Esophagus squamous epithelium (tissue), 5 donors: ENCODE results near the gene PRSS56. TPM values are rescaled to one million over a fixed set of nuclear protein-coding genes. Genes with fewer than 3 reads are reported as not detected.

ENCODE experiments used
- DNase-seq: peaks from one replicate; lab custom pipeline; 2025; lab: John Stamatoyannopoulos, UW
- H3K27ac ChIP-seq, 4 donors: fragments of 200-600 bp; sonication (generic); one replicate each; pipeline ENCODE4 v1.5.1; 2016 to 2019; ENCODE audit warnings: mild to moderate bottlenecking in 1 of 4
- H3K27me3 ChIP-seq, 4 donors: fragments of 200-600 bp; sonication (generic); 1 replicate in 3 of 4; 2 replicates in 1 of 4; pipeline versions ENCODE4 v1.5.1 to v1.6.0; 2017 to 2021; ENCODE audit warnings: antibody characterized with exemption in 1 of 4
- H3K36me3 ChIP-seq, 3 donors: fragments of 200-600 bp; sonication (generic); one replicate each; pipeline ENCODE4 v1.5.1; 2016 to 2019
- H3K4me1 ChIP-seq, 3 donors: fragments of 200-600 bp; sonication (generic); one replicate each; pipeline ENCODE4 v1.5.1; 2017 to 2019
- H3K4me3 ChIP-seq, 4 donors: fragments of 200-600 bp; sonication (generic); 1 replicate in 3 of 4; 2 replicates in 1 of 4; pipeline ENCODE4 v1.5.1; 2016 to 2019; ENCODE audit warnings: mild to moderate bottlenecking in 2 of 4, moderate library complexity in 1 of 4
- H3K9me3 ChIP-seq, 3 donors: fragments of 200-600 bp; sonication (generic); one replicate each; pipeline ENCODE4 v1.5.1; 2016 to 2019
- POLR2A ChIP-seq, 4 donors: fragments of 450-650 bp; IDR thresholded peaks; one replicate each; pipeline ENCODE4 v1.6.1; 2017; ENCODE audit warnings: antibody characterized with exemption in 4 of 4, mild to moderate bottlenecking in 4 of 4, moderate library complexity in 3 of 4
- WGBS, 2 donors: methylation state at CpG; one replicate each; pipeline ENCODE4 v1.1.5; 2018; 5-methylcytosine and 5-hydroxymethylcytosine counted together
- intact Hi-C: fragments of 100-400 bp; cut with DNase I; formaldehyde crosslinking; loops from one replicate; pipeline ENCODE4 v1.15.0; 2022
- total RNA-seq, 4 donors: library from RNA; depleted of rRNA; stranded (reverse); fragments of >200 nt; gene quantifications; one replicate each; pipeline ENCODE4 v1.1.0, GENCODE V29; 2016
- TF ChIP-seq, protein P1 (sequence below), 6 experiments: fragments of 450-650 bp in 4 of 6; fragments of 200-600 bp in 2 of 6; sonication (generic) in 2 of 6; IDR thresholded peaks; one replicate each; pipeline ENCODE4 v1.5.1; 2016 to 2019; ENCODE audit warnings: antibody characterized with exemption in 6 of 6, mild to moderate bottlenecking in 4 of 6, moderate library complexity in 4 of 6
- donor health status: DM: yes; HTN: yes; CAD: no.

PRSS56 gene
- total RNA-seq, 4 donors from 2014 or later: not detected

DNA sequence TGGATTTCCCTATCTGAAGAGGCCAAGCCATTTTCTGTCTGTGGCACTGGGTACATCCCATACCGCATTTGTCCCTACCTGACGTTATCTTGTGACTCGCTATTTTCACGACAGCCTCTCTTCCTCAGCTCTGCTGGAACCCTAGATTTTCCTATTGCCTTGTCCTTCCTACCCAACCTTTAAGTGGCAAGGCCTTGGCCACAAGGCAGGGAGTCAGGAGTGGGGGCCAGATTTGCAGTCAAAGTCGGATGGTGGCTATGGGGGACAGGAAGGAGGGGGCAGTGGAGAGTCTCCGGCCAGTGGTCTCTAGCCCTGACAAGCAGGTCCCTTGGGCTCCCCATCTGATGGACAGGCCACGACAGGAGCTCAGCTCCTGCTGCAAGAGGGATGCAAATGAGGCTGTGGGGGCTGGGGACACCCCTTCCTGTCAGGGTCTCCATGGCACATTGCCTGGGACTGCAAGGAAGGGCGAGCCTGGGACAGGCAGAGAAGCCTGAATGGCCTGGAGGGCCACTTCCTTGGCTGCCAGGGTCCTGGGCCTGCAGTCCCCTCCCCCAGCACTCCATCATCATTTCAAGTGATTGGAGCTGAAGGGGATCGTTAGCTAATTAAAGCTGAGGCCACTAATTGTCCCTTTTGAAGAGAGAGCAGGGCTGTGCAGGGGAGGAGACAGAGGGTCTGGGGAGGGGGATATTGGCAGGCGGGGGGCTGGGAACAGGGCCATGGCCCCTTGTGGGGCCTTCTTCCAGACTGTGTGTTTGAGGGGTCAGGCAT, 26.3 kb upstream of the PRSS56 start:
- intact Hi-C loops: no loop called here
- TF ChIP-seq, protein P1, sequence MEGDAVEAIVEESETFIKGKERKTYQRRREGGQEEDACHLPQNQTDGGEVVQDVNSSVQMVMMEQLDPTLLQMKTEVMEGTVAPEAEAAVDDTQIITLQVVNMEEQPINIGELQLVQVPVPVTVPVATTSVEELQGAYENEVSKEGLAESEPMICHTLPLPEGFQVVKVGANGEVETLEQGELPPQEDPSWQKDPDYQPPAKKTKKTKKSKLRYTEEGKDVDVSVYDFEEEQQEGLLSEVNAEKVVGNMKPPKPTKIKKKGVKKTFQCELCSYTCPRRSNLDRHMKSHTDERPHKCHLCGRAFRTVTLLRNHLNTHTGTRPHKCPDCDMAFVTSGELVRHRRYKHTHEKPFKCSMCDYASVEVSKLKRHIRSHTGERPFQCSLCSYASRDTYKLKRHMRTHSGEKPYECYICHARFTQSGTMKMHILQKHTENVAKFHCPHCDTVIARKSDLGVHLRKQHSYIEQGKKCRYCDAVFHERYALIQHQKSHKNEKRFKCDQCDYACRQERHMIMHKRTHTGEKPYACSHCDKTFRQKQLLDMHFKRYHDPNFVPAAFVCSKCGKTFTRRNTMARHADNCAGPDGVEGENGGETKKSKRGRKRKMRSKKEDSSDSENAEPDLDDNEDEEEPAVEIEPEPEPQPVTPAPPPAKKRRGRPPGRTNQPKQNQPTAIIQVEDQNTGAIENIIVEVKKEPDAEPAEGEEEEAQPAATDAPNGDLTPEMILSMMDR (IDR thresholded peaks at IDR 0.05): no peak
- TF ChIP-seq POLR2A (IDR thresholded peaks at IDR 0.05): no peak
- H3K36me3 ChIP-seq: no peaks in the 10 kb centered on the region
- H3K4me3 ChIP-seq: no peak overlapping the region
- WGBS, 2 donors: 64 to 80% methylated on average over 5 to 7 of the region's 10 CpGs
- no peak overlapping the region for H3K27ac ChIP-seq
- H3K4me1 ChIP-seq: no peaks in the 10 kb centered on the region
- no peak for DNase-seq
- no peaks in the 10 kb centered on the region for H3K9me3 ChIP-seq
- H3K27me3 ChIP-seq: peaks cover 0 to 42% (median 0%) of the 10 kb centered on the region in 4 donors

DNA sequence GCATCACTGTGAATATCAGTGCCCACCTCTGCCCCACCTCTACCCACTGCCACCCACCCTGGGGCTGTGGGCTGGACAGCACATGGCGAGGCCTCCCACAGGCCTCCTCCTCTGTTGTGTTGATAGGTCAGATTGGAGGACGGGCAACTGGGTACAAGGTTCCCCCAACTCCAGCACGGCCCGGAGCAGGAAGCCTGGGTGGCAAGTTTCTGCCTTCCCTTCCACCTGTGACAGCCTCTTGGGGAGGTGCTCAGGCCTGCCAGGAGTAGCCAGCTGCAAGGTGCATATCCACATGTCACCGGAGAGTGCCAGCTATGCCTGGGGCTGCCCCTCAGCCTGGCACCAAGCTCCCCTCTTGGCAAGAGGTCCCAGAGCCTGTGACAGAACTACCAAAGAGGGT, 25.6 kb upstream of the PRSS56 start:
- intact Hi-C loops: no loop called here
- Histone ChIP-seq H3K4me3 (no peak overlapping the region), H3K4me1 (no peaks in the 10 kb centered on the region), H3K36me3 (no peaks in the 10 kb centered on the region), H3K27me3 (peaks cover 0 to 42% (median 0%) of the 10 kb centered on the region in 4 donors), H3K9me3 (no peaks in the 10 kb centered on the region), H3K27ac (no peak overlapping the region)
- TF ChIP-seq POLR2A (IDR thresholded peaks at IDR 0.05): no peak
- TF ChIP-seq, protein P1 (IDR thresholded peaks at IDR 0.05): no peak
- DNase-seq: no peak
- 82% methylated on average over 3 of the region's 5 CpGs; no CpG with 5 or more reads in 1 of the 2 donors for WGBS, 2 donors

DNA sequence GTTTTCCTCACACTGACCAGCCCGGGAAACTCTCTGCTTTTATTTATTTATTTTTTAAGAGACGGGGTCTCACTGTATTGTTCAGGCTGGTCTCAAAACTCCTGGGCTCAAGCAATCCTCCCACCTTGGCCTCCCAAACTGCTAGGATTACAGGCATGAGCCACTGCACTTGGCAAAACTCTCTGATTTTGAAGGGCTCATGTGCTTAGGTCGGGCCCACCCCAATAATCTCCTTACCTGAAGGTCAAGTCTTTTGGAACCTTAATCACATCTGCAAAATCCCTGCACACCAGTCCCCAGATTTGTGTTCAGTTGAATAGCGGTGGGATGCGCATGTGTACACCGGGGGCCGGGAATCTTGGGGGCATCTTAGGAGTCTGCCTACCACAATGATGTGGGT, 24.9 kb upstream of the PRSS56 start:
- H3K27ac ChIP-seq: no peak overlapping the region
- no peaks in the 10 kb centered on the region for H3K36me3 ChIP-seq
- H3K4me3 ChIP-seq: no peak overlapping the region
- H3K27me3 ChIP-seq: peaks cover 0 to 42% (median 0%) of the 10 kb centered on the region in 4 donors
- 81 to 86% methylated on average over 3 to 7 of the region's 7 CpGs for WGBS, 2 donors
- intact Hi-C loops: no loop called here
- no peaks in the 10 kb centered on the region for H3K4me1 ChIP-seq
- no peak for DNase-seq
- no peaks in the 10 kb centered on the region for H3K9me3 ChIP-seq
- TF ChIP-seq POLR2A (IDR thresholded peaks at IDR 0.05): no peak
- TF ChIP-seq, protein P1 (IDR thresholded peaks at IDR 0.05): no peak

DNA sequence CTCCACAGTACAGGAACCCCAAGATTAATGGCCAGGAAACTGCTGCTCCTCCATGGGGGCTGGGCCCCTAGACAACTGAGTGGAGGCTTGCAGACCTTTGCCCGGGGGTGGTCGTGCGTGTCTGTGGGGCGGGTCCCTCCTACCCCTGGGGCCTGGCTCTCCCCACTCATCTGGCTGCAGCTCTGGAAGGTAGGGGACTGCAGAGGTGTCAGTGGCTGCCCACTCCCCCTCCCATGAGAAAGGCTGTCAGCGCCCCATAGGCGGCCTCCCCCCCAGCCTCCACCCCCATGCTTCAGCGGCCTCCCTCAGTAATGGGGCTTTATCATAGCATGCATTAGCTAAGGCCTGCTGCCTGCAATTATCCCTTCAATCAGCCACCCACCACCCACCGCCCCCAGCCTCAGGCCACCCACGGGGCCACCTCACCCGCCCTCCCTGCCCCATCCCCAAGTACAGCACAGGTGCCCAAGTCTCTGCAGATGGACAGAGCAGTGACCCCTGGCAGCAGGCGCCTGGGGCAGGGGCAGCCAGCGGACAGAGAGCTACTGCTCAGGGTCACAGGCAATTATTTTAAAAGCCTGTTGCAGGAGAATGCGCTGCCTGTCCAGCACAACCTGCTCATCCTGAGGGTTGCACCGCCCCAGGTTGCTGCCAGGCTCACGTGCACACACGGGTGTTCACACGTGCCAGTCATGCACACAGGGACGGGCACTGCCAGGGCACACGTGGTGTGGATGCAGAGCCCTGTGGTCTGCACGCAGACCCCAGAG, 23.5 kb upstream of the PRSS56 start:
- Histone ChIP-seq H3K27ac (no peak overlapping the region), H3K27me3 (peaks cover 0 to 49% (median 0%) of the 10 kb centered on the region in 4 donors), H3K4me3 (no peak overlapping the region), H3K9me3 (no peaks in the 10 kb centered on the region), H3K4me1 (no peaks in the 10 kb centered on the region), H3K36me3 (no peaks in the 10 kb centered on the region)
- WGBS, 2 donors: 80% methylated on average over 2 of the region's 20 CpGs; no CpG with 5 or more reads in 1 of the 2 donors
- DNase-seq: no peak
- no peak for TF ChIP-seq POLR2A (IDR thresholded peaks at IDR 0.05)
- TF ChIP-seq, protein P1 (IDR thresholded peaks at IDR 0.05): no peak
- intact Hi-C loops: no loop called here

DNA sequence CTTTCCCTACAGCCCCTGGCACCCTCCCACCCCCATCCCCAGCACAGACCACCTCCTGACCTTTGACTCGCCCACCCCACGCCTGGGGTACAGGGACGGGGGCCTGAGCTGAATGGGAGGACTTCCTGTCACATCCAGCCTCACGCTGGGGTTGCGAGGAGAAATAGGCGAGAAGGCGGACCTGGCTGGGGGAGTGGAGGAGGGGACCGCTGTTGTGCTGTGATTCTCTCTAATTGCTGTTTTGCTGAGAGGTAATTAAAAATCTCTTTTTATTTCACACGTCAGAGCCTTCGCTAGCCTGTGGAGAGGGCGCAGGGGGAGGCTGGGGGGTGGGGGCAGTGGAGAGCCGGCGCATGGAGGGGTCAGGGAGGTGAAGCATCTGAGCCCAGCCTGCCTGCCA, 22.8 kb upstream of the PRSS56 start:
- Histone ChIP-seq H3K27me3 (peaks cover 0 to 56% (median 0%) of the 10 kb centered on the region in 4 donors), H3K4me1 (peaks cover 0 to 4% (median 0%) of the 10 kb centered on the region in 3 donors), H3K27ac (no peak overlapping the region), H3K9me3 (no peaks in the 10 kb centered on the region), H3K4me3 (no peak overlapping the region), H3K36me3 (no peaks in the 10 kb centered on the region)
- 91% methylated on average over 6 of the region's 13 CpGs; no CpG with 5 or more reads in 1 of the 2 donors for WGBS, 2 donors
- DNase-seq: no peak
- intact Hi-C loops: no loop called here
- TF ChIP-seq, protein P1 (IDR thresholded peaks at IDR 0.05): no peak
- TF ChIP-seq POLR2A (IDR thresholded peaks at IDR 0.05): no peak
